ENCODE data around the gene DEPP1.
A peak's percentile ranks its signal among the peaks of the same experiment; 100 is the strongest.

Gene DEPP1

GRCh38 chr10:44978213-44978569 is 418 bp downstream of the DEPP1 start:
- DNase-seq (ENCODE audit: low read depth): no peak

GRCh38 chr10:44977287-44978212 is 1.1 kb downstream of the DEPP1 start:
- DNase-seq (ENCODE audit: low read depth): no peak

GRCh38 chr10:44976352-44977198 is 2.0 kb downstream of the DEPP1 start:
- no peak for DNase-seq (ENCODE audit: low read depth)

GRCh38 chr10:44975431-44976331 is 2.9 kb downstream of the DEPP1 start:
- DNase-seq (ENCODE audit: low read depth): no peak

GRCh38 chr10:44974628-44975430 is 3.8 kb downstream of the DEPP1 start:
- peak; percentile 53 for DNase-seq (ENCODE audit: low read depth)

- DNase-seq (ENCODE audit: low read depth): no peak
These were observed 4.5 kb downstream of the DEPP1 start for GRCh38 chr10:44974082-44974627.

- no peak for DNase-seq (ENCODE audit: low read depth)
These were observed 5.1 kb downstream of the DEPP1 start for GRCh38 chr10:44973323-44974081.

GRCh38 chr10:44972874-44973306 is 5.7 kb downstream of the DEPP1 start:
- DNase-seq (ENCODE audit: low read depth): no peak

- DNase-seq (ENCODE audit: low read depth): no peak
These were observed 6.5 kb downstream of the DEPP1 start for GRCh38 chr10:44971935-44972757.

- no peak for DNase-seq (ENCODE audit: low read depth)
These were observed 7.2 kb downstream of the DEPP1 start for GRCh38 chr10:44971434-44971833.

GRCh38 chr10:44970812-44971395 is 7.7 kb downstream of the DEPP1 start:
- no peak for DNase-seq (ENCODE audit: low read depth)

- no peak for DNase-seq (ENCODE audit: low read depth)
These were observed 8.8 kb downstream of the DEPP1 start for GRCh38 chr10:44969854-44970253.

GRCh38 chr10:44968500-44969400 is 9.9 kb downstream of the DEPP1 start:
- no peak for DNase-seq (ENCODE audit: low read depth)

- no peak for DNase-seq (ENCODE audit: low read depth)
These were observed 10.5 kb downstream of the DEPP1 start for GRCh38 chr10:44968091-44968490.

- DNase-seq (ENCODE audit: low read depth): no peak
These were observed 11.0 kb downstream of the DEPP1 start for GRCh38 chr10:44967616-44968015.

GRCh38 chr10:44966816-44967509 is 11.6 kb downstream of the DEPP1 start:
- no peak for DNase-seq (ENCODE audit: low read depth)

Measured in activated T-helper 9 cell treated with anti-CD3 and anti-CD28 coated beads, Interleukin-2, amount 50 U/mL, for 16 hours (primary cell).